HG03442 (cell line): ENCODE data around the gene SH3BP2.

Experiments
- ATAC-seq: cut with Tn5 transposase; IDR thresholded peaks from one replicate; pipeline ENCODE4 v1.9.1; 2021; ENCODE audit warnings: mild to moderate bottlenecking, moderate library complexity; ENCODE audit not compliant: unreplicated experiment

Gene SH3BP2

DNA sequence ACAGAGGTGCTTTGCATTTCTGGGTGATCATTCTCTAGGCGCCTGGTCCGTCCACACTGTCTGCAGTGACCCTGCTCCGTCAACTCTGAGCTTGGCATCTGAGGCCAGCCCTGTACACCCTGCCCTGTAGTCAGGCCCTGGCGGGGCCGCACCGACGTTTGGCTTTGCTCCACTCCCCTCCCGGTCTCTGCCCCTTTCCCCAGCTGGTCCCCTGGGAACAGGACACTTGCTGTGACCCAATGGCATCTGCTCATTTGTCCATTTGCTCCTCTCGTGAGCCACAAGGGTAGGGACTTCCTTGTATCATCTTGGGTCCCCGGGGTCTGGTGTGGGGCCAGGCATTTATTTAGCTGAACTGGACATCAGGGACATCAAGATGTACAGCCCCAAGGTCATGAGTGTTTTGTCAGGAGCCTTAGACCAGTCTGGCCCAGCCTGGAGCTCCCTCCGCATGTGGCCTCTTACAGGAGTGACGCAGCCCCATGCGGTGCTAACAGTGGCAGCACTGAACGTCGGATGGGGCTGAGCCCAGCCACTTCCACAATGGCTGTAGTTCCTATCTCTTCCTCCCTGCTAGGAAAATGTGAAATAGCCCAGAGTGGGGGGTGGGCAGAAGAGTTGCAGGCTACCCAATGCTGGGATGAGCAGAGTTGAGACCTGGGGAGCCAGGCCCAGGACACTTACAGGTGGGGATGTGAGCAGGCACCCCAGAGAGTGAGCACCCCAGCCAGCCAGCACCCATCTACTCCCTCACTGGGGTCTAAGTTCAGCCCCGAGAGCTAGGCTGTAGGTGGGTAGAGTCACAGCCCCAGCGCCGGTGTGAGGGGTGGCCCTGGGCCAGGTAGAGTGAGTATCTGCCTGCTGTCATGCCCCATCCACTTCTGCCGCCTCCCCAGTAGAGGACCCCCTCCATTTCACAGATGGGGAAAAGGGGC, 2.0 kb upstream of the SH3BP2 start:
- ATAC-seq = no peak

- ATAC-seq = no peak
Observed at GRCh38 chr4:2791518-2792395, 1.1 kb upstream of the SH3BP2 start.

- no peak for ATAC-seq
Observed at GRCh38 chr4:2792396-2792710, 532 bp upstream of the SH3BP2 start.

- no peak for ATAC-seq
Observed at GRCh38 chr4:2793586-2794485, 951 bp downstream of the SH3BP2 start.

DNA sequence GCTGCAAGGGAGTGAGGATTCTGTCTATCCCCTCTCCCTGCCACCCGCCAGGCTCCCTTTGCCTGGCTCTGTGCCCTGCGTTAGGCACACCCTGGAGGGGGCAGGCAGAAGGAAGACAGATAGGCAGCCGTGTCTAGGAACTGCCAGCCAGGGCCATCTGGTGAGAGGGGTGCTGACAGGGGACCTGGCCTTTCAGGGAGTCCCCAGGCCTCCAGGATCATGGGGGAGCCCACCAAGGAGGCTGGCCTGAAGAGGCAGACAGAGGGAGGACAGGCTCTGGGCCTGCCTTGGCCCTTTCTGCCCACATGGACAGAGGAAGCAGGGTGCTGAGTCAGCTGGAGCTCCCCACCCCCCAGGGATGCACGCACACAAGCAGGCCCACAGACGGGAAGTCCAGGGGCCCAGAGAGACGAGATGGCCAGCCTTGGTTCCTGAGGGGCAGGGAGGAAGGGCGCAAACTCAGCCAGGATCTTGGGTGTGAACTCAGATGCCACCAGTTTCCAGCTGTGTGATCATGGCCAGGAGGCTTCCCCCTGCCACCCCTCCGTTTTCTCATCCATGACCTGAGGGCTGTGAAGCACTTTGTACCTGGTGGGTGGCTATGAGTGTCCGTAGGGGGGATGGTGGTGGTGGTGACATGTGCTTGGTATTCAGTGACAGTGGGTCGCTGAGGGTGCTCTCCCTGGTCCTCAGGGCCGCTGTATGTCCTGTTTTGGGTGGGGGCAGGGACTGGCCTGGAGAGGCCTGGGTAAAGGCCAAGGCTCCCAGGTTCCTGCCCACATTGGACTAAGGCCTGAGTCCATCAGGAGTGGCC, 1.8 kb downstream of the SH3BP2 start:
- no peak for ATAC-seq

DNA sequence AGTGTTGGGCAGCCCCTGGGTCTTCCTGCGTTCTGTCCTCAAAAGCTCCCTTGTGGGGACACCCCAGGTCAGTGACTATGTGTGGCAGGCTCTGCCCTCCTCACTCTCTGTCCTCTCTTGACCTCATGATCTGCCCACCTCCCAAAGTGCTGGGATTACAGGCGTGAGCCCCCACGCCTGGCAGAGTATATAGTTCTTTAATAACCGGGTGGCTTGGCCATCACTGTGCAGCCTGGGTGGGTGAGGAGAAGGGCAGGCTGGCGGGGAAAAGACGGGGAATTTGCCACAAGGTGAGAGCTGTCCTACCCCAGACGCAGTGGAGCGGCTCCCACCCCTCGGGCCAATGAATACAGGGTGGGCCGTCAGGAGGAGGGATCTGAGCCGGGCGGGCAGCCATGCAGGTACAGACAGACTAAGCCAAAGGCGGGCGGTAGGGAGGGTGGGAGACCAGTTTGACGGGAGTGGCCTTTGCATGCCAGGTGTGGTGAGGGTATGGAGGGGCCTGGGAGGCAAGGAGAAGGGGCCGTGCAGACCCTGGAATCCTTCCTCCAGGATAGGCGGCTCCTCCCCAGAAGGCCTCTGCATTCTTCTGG, 2.5 kb downstream of the SH3BP2 start:
- ATAC-seq = no peak

DNA sequence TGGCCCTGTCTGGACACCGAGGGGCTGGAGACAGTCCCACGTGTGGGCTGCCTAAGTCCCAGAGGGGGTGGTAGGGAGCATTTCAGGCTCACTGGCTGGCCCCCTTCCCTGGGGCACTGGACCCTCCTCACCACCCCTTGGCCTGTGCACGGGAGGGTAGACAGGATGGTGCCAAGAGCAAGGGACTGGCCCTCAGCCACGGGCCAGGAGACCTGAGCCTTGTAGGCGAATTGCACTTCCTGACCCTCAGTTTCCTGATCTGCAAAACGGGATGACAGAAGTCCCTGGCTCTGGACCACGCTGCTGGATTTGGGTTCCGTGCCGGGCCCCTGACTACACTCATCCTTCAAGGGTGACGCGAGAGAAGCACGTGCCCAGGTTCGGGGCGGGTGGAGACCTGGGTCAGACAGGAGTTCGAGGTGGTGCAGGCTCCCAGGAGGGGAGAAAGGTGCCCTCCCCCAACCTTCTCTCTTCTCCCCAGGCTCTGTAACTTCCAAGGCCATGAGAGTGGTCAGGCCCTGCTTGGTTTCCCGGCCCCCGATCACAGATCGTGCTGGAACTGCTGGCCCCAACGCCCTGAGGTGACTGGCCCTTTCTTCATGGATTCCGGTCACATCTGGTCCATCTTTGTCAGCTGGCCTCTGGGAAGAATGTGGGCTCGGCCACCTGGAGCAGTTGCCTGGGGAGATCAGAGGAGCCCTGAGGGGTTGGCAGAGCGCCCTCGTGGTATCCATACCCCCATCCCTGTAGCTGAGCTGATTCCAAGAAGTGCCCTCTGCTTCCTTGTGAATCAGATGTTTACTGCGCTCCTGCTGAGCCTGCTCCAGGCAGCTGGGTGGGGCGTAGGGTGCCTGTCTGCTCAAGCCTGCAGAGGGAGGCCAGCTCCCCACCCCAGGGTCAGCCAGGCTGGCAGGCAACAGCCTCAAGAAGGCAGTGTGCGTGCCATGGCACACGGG, 3.3 kb downstream of the SH3BP2 start:
- no peak for ATAC-seq

- ATAC-seq = no peak
Observed at GRCh38 chr4:2796849-2797544, 4.1 kb downstream of the SH3BP2 start.

DNA sequence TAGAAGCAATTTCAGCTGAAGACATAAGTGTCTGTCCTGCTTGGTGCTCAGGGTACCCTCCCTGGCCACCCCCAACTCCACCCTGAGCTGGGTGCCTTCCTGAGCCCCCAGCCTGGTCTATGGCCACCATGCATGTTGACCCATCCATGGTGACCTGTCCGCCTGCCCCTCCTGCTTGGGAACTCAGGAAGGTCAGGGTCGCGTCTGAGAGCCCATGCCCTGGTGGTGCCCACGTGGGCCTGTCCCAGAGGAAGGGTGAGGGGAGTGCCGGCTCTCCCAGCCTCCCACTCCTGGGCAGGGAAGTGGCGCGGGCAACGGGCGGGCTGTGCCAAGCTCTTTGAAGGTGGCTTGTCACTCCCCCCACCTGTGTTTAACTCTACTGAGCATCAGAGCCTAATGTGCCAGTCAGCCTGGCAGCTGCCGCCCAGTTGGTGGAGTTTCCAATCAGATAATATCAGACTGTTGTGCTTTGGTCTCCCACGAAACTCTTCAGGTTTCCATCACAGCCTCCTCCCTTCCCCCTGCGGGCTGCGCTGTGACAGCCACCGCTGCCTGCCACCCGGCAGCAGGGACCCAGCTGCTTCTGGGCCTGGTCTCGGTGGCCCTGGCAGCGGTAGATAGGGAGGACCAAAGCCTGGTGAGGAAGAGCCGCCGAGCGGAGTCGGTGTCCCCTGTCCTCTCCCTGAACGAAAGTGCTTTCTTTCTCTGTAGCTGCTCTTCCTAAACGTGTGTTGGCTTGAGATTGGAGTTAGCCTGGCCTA, 4.8 kb downstream of the SH3BP2 start:
- no peak for ATAC-seq

- ATAC-seq = peak; percentile 31
Observed at GRCh38 chr4:2798399-2799223, 5.7 kb downstream of the SH3BP2 start.

GRCh38 chr4:2799224-2799911, 6.5 kb downstream of the SH3BP2 start:
- no peak for ATAC-seq

GRCh38 chr4:2799971-2800690, 7.2 kb downstream of the SH3BP2 start:
- ATAC-seq = no peak

- ATAC-seq = peak; percentile 33
Observed at GRCh38 chr4:2800691-2801596, 8.1 kb downstream of the SH3BP2 start.
